Stimulated activated CD8-positive, alpha-beta memory T cell treated with anti-CD3 and anti-CD28 coated beads, Interleukin-2, amount 100 ng/mL, for 1 hour (primary cell): ENCODE measurements around the gene XIRP2.

Source experiments
- DNase-seq, 2 donors: peaks; one replicate each; pipeline ENCODE4 v3.0.0-alpha.2; 2020; ENCODE audit warnings: low read depth in 2 of 2

XIRP2 gene

DNA sequence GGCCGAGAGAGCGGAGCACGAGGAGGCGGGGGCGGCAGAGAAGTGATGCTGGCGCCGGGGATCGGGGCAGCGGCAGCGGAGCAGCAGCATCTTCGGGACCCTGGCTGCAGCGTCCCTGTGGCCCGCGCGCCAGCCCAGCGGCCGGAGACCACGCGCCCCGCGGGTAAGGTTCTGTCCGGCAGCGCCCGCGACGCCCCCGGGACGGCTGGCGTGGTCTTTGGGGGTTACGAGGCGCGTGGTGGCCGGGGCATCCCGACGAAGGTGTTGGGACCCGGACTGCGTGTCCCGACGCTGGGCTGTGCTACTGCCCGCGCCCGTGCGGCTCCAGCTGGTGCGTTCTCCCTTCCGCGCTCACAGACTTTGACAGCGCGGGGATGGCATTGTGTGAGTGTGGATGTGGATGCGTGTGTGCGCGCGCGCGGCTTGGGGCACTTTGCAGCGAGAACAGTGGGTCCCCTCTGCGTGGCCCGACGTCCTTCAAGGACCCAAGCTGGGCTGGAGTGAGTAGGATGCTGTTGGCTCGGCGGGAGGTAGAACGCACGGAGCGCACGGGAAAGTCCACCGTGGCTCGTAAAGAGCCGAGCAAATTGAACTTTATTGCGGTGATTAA, 405.0 kb downstream of the XIRP2 start:
- DNase-seq = no peak

DNA sequence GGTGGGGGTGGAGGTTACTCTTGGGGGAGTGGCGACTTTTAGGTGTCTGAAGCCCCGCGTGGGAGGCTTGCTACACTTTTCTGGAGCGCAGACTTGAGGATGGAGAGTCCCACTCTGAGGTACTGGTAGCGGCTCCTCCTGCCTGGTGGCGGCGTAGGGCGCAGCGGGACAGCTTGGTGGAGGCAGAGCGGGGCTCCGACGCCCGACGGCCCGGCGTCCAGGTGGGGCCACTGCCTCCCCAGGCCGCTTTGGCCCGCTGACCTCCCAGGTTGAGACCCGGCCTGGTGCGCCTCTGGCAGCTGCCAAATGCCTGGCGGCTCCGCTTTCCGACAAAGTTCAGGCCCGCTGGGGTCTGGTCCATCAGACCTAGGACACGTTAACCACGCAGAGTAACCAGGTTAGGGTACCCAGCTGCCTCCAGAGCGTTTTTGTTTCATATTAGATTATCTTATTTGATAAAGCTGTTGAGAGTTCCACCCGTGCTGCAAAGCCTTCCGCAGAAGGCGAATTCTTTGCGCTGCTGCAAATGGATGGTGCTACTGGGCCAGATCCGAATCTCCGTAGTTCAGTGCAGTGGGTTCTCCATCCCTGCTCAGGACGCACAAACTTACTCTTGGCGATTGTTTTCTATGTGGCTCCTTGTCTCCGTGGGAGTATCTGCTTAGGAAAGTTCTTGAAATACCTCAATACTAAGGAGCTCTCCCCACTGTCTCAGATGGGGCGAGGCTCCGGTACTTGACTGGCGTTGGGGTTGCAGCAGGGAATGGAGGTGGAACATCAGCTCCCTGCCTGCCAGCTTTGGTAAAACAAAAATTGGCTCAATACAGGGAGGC, 405.9 kb downstream of the XIRP2 start:
- no peak for DNase-seq

DNA sequence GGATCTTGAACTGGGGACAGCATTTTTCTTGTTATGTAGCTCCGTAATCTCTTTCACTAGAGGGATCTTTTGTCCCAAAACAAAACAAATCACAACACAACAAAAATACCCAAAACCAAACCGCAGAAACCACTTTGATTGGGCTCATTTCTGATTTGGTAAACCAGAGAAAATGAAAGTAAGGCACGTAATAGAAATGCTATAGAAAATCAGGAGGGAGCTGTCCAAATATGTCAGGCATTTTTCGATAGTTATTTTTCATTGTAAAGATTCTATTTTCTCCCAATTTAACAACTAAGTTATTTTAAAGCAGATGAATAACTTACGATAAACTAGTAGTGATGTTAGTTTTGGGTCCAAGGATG, 406.5 kb downstream of the XIRP2 start:
- DNase-seq = no peak

DNA sequence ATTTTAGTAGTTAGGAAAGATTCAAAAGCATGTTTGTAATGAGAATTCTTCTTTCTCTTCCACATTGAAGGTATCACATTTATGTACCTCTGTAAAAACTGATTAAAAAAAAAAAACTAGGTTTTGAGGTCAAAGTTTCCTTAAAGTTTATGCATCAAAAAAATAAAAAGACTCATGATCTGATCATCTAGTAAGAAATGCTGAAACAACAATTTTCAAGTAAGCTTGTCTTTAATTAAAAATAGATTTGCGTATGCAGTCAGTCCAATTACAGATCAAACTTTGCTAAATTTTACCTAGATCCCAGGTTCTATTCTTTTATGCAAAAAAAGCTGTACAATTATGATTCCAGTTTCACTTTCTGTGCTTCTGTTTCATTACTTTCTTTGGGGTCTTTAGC, 409.0 kb downstream of the XIRP2 start:
- no peak for DNase-seq

DNA sequence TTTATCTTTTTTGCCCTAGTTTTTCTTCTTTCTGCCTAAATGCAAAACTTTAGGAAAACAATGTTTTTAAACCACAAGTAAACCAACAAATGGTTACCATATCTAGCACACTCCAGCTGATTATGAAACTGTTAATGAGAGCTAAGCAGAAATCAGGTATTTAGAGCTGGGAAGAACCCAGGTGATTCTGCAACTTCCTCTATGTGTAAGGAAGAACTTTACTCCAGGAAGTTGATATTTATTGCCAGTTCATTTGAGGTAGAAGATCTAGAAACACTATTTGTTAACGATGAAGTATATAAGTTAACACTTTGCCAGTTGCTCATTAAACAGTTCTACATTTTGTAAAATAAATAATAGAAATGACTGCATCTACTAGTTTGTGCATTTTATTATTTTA, 409.7 kb downstream of the XIRP2 start:
- DNase-seq = no peak
